ENCODE data around the gene TEX51.

Gene TEX51

DNA sequence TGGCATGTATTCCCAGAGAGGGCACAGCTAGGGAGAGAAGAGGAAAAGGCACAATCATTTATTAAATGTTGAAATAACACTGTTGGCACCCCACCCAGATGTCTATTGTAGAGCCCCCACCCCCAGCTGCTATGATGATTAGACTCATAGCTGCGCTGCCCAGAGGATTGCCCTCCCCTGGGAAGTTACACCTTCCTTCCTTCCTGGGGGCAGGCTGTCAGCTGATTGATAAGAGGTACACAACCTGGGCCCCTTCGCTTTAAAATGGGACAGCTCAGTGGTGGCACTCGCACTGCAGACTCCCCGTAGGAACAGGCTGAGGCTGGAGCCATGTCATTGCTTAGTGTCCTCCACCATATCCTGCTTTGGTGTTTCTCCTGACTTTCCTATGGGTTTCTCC is 18.1 kb downstream of the TEX51 start:
- DNase-seq, result no peak

DNA sequence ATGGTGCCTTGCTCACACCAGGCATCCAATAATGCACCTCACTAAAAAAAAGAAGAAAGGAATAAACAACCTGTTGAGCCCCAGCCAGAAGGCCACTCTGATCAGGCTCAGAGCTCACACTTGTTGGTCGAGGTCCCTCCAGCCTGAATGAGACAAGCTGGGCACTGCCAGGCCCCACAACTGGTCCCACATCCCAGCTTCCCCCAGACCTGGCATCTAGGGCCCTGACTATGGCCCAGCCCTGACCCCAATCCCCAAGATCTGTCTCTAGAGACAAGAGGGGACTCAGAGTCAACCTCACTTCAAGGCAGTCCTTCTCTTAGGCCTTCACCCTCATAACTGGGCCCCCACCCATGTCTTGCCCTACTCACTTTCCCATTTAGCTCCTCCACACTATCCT is 22.4 kb downstream of the TEX51 start:
- no peak for DNase-seq

- DNase-seq, result no peak
These were observed 32.4 kb downstream of the TEX51 start for GRCh38 chr2:126930970-126931590.

DNA sequence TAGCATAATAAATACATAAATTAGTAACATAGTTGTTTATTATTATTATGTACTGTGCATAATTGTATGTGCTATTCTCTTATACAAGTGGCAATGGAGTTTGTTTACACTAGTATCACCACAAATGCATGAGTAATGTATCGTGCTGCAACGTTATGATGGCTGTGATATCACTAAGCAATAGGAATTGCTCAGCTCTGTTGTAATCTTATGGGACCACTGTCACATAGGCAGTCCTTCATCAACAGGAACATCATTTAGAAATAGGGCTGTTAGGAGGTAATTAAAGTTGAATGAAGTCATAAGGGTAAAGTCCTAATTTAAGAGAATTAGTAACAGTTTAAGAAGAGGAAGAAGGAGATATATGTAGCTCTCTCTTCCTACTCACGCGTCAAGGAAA is 33.8 kb downstream of the TEX51 start:
- DNase-seq, result no peak

DNA sequence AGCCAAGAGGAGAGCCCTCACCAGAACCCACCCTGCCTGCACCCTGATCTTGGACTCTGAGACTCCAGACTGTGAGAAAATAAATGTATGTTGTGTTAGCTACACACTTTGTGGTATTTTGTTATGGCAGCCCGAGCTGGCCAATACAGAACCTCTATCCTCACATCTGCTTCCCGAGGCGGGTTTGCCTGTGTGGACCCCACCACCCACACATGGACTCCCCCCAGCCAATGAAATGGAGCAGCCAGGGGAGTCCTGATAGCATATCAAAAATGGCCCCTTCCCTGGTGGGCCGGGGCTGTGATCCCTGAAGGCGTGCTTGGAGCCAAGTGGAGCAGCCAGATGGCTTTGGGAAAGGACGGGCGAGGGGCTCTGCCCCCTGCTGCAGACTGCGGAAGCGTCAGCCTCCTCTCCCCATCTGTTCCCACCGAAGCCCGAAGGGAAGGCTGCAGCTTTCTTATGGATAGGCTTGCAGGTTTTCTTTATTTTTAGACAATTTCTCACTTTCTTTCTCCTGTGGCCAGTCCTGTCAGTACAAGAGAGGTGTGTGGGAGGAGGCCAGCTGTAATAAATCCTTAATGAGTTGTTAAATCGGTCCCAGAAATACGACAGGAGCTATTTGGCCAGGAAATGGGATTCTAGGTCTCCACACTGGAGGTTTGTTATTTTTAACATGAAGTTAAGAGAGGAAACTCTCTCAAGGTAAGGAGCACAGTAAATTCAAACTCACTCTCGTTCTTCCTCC is 34.4 kb downstream of the TEX51 start:
- DNase-seq, result no peak

DNA sequence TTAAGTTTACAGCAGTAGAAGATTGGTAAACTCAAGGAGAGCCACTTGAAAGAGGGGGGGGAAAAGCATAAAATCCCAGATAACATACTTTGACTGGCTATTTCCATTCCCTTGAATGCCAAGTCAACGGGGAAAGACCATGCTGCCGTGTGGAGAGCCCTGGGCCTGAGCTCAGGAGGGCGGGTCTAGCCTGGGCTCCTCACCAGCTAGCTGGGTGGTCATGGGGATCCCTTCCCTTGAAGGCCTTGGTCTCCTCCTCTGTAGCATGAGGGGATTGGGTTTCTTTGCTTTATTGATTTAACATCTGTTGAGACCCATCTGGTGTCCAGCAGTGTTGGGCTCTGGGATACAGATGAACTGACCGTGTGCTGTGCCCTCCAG is 35.0 kb downstream of the TEX51 start:
- DNase-seq, result no peak

DNA sequence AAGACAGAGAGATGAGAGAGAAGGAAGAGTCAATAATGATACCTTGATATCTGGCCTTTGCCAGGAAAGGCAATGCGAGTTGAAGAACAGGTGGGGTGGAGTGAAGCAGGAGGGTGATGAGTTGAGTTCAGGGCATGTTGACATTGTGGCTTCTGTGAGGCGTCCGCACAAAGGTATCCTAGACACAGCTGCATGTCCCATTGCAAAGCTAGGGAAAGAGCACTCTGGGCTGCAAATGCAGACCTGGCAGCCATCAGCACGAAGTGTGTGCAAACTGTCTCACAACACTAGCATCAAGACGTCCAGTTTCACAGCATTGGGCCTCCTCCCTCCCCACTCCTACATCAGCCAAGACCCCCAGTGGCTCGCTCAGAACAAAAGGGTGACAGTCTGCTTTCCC is 36.1 kb downstream of the TEX51 start:
- peak in 1 of 3 experiments; percentile 1 for DNase-seq

DNA sequence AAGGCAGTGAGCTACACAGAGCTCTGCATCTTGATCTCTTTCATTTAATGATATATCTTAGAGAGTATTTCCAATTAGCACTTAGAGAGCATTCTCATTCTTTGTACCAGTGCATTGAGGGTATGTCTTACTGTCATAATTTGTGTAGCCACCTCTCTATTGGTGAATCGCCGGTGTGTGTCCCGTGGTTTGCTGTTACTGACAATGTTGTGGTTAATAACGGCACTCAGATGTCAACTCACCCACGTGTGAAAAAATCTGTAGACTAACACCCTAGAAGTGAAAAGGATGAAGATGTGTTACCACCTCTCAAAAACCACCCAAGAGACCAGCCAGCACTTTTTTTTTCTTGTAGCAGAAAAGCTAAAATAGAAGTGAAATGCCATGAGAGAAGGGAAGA is 37.1 kb downstream of the TEX51 start:
- no peak for DNase-seq

- no peak for DNase-seq
These were observed 37.6 kb downstream of the TEX51 start for GRCh38 chr2:126936219-126936723.

DNA sequence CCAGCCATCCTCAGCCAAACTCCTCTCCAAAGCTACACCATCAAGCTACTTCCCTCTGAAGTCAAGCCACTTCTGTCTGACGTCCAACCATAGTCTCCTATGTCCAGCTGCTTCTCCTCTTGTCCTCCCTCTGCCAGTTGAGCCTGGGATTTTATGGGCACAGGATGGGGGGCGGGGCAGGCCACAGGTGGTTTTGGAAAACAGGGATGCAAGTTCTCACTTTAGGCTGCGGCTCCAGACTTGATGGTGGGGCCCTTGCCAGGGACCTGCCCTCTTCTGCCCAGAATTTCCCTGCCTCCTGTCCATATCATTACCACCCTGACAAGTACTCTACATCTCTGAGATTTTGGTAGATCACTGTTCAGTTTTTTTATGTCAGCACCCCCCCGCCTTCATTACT is 41.6 kb downstream of the TEX51 start:
- no peak for DNase-seq

DNA sequence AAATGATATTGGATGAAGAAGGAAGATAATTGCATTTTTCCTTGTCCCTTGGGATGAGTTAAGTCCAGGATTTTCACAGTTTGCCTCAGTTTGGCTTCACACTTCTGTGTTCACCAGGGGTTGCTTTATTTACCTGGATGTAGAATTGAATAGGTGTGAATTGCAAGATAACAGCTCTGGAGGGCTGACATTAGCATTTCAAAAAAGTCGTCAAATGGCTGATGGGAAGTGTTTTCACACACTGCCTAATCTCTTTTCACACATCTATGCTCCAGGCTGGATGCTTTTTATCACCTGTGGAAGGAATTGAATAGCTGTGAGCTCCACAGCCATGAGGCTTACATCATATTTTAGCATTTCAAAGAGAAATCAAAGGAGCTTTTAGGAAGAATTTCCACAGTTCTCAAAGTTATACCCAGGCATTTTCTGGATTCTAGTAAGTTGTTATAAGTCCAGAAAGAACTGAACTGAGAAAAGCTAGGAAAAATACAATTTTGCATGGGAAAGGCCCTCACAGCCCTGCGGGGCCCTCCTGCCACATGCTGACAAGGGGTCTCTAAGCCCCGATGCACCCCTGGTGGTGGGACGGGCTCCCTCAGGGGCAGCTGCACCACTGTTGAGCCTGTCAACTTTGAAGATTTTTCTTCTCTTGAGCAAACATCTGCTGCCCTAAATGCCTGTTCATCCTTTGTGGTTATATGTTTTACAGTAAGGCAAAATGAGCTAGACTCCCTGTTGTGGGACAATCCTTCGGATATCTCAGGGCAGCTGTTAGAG is 43.9 kb downstream of the TEX51 start:
- DNase-seq, result no peak

- DNase-seq, result no peak
These were observed 45.1 kb downstream of the TEX51 start for GRCh38 chr2:126943612-126944348.

DNA sequence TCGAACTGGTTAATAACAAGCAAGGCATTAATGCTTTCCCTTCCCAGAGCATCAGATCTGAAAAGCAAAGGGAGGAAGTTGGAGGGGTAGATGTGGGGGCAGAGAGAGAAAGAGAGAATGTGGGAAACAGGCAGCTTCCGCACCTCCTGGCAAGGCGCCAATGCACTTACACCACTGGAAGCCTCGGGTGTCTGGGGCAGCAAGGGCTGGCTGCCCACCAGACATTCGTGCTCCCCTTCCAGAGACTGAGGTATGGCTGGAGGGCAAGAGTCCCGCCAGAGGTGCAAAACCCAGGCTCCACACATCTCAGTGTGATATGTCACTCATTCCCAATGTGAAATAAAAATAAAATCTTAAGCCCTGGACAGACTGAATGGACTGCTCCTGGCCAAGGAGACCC is 46.4 kb downstream of the TEX51 start:
- no peak for DNase-seq

GRCh38 chr2:126946318-126947102 is 47.8 kb downstream of the TEX51 start:
- no peak for DNase-seq

- DNase-seq, result no peak
These were observed 48.4 kb downstream of the TEX51 start for GRCh38 chr2:126947103-126947429.

DNA sequence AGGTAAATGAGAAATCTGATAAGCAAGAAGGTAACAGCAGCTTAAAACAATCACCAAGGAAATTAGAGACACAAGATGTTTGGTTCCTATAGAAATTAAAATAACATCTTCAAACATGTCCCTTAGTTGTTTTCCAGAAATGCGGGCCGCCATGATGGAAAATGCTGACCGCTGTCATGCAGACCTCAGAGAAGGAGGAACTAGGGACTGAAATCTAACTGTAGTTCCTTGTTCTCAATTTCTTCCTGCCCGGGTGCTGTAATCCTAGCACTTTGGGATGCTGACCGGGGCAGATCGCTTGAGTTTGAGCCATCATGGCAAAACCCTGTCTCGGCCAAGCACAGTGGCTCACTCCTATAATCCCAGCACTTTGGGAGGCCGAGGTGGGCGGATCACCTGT is 51.1 kb downstream of the TEX51 start:
- no peak for DNase-seq

- no peak for DNase-seq
These were observed 51.8 kb downstream of the TEX51 start for GRCh38 chr2:126950504-126950903.
